Subcutaneous adipose tissue (tissue), 4 donors: ENCODE measurements around the gene ADAM11. TPM values are rescaled to one million over a fixed set of nuclear protein-coding genes. Genes with fewer than 3 reads are reported as not detected.

Experiments
- CTCF ChIP-seq: fragments of 450-650 bp; IDR thresholded peaks from one replicate; pipeline ENCODE4 v1.5.1; 2016; ENCODE audit warnings: low read depth, mild to moderate bottlenecking, control low read depth, antibody characterized with exemption, moderate library complexity
- total RNA-seq, 4 donors: library from RNA; depleted of rRNA; stranded (reverse); fragments of >200 nt; gene quantifications; one replicate each; pipeline ENCODE4 v1.1.0, GENCODE V29; 2016

Gene ADAM11
- total RNA-seq, 4 donors from 2014 or later = 0.17 to 0.88 (median 0.57) TPM; not detected in 1

DNA sequence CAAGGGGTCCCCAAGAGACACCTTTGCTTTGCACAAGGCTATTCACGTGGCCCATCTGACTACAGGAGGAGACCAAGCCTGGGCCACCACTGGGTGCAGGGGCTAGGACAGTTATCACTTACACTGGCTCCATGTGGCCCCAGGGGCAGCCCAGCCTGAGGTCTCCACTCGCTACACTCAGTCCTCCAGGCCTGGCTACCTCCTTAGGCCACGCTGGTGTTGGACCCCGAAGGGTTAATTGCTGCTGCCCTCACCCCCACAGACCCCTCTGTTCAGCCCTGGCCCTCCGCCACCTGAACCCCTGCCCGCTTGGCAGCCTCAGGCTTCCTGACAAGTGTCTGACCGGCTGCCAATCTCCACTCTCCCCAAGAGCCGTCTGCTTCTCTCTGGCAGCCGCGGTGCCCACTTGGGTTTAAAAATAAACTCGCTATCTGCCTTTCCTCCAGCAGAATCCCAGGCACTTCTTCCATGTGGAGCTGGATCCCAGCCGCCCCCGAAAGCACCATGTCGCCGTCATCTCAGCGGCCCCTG lies 27.8 kb downstream of the ADAM11 start:
- TF ChIP-seq CTCF = no peak

DNA sequence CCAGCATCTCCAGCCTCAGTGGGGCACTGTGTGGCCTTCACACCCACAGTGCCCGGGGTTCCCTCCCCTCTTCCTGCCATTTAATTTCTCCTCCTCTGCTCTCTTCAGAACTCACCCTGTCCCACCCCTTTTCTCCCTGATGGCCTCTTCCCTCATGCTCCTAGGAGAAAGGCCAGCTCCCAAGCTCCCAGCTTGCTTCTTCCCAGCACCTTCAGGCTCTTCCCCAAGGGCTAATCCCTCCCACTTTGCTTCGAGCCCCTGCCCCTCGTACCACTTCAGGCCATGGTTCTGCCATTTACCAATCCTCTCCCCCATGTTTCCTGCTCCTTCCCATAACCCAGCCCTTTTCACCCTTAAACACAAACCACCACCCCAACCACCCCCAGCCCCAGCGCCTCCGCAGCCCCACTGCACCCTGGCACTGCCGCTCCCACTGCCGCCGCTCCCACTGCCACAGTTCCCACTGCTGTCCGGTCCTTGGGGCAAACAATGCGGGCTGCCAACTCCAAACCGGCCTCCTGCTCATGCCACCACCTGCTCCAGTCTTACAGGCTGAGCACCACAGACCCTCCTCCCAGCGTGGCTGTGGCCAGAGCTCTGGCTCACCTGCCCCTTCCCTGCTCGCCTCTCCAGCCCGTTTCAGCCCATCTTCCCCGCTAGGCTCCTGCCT lies 28.6 kb downstream of the ADAM11 start:
- no peak for TF ChIP-seq CTCF

- TF ChIP-seq CTCF = no peak
These were observed 29.4 kb downstream of the ADAM11 start for GRCh38 chr17:44788139-44788538.

- no peak for TF ChIP-seq CTCF
These were observed 33.5 kb downstream of the ADAM11 start for GRCh38 chr17:44792276-44792675.

- no peak for TF ChIP-seq CTCF
These were observed 35.4 kb downstream of the ADAM11 start for GRCh38 chr17:44793885-44794842.

DNA sequence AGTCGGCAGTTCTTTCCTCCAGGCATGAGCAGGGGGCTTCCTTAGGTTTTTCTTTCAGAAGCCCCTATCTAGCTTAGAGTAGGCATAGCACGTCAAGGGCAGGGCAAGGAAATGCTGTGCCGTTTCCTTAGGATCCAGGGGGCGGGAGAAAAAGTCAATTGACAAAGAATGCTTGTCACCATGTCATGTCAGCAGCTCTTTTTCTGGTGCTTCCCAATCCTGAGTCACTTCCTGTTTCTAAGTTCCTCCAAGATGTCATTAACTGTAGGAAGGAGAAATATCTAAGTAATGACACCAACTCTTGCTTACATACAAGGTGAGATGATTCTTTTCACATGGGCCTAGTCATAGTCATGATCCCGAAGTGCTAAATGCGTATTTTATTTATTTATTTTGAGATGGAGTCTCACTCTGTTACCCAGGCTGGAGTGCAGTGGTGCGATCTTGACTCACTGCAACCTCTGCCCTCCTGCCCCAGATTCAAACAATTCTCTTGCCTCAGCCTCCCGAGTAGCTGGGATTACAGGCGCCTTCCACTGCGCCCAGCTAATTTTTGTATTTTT lies 36.1 kb downstream of the ADAM11 start:
- no peak for TF ChIP-seq CTCF

GRCh38 chr17:44795421-44795820 lies 36.6 kb downstream of the ADAM11 start:
- TF ChIP-seq CTCF = no peak
